ENCODE results near the gene HIP1R.

DNA sequence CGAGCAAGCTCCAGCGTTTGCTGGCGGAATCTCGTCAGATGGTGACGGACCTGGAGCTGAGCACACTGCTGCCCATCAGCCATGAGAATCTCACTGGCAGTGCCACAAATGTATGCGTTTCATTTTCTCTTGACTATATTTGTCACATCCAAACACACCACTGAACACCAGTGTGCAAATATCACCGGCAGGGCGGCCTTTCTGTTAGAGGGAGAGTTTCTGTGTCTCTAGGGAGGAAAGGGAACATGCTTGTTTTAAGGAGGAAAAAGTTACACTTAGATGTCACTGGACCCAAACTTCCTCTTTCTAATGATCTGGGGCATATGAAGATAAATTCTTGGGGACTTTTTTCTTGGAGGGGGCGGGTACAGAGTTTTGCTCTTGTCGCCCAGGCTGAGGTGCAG, 21.9 kb upstream of the HIP1R start:
- TF ChIP-seq, protein P1, sequence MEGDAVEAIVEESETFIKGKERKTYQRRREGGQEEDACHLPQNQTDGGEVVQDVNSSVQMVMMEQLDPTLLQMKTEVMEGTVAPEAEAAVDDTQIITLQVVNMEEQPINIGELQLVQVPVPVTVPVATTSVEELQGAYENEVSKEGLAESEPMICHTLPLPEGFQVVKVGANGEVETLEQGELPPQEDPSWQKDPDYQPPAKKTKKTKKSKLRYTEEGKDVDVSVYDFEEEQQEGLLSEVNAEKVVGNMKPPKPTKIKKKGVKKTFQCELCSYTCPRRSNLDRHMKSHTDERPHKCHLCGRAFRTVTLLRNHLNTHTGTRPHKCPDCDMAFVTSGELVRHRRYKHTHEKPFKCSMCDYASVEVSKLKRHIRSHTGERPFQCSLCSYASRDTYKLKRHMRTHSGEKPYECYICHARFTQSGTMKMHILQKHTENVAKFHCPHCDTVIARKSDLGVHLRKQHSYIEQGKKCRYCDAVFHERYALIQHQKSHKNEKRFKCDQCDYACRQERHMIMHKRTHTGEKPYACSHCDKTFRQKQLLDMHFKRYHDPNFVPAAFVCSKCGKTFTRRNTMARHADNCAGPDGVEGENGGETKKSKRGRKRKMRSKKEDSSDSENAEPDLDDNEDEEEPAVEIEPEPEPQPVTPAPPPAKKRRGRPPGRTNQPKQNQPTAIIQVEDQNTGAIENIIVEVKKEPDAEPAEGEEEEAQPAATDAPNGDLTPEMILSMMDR (IDR thresholded peaks at IDR 0.05; ENCODE audit: low read depth, low read length) = peak; percentile 34
- TF ChIP-seq POLR2A (IDR thresholded peaks at IDR 0.05; ENCODE audit: extremely low read depth, insufficient read length) (no peak), MYC (IDR thresholded peaks at IDR 0.05; ENCODE audit: low read depth, low read length) (no peak)
- TF ChIP-seq, protein P2, sequence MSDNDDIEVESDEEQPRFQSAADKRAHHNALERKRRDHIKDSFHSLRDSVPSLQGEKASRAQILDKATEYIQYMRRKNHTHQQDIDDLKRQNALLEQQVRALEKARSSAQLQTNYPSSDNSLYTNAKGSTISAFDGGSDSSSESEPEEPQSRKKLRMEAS (IDR thresholded peaks at IDR 0.05; ENCODE audit: low read depth, low read length) = no peak
